ENCODE results near the gene PIEZO1. TPM values are rescaled to one million over a fixed set of nuclear protein-coding genes. Genes with fewer than 3 reads are reported as not detected.

Gene PIEZO1
- total and polyA plus RNA-seq, 2 experiments from 2014 or later = 30.4 to 70.1 TPM

GRCh38 chr16:88735121-88735520 lies 49.9 kb downstream of the PIEZO1 start:
- no peaks in the 10 kb centered on the region for H3K36me3 ChIP-seq (ENCODE audit: insufficient read depth)
- no peak for TF ChIP-seq NANOG (IDR thresholded peaks at IDR 0.05; ENCODE audit: borderline replicate concordance)
- TF ChIP-seq ZNF331 (CRISPR knock-in tag; IDR thresholded peaks at IDR 0.05; ENCODE audit: low read depth) = no peak
- no peak for TF ChIP-seq STAT1 (IDR thresholded peaks at IDR 0.05; ENCODE audit: unreplicated experiment)
- TF ChIP-seq, protein P1, sequence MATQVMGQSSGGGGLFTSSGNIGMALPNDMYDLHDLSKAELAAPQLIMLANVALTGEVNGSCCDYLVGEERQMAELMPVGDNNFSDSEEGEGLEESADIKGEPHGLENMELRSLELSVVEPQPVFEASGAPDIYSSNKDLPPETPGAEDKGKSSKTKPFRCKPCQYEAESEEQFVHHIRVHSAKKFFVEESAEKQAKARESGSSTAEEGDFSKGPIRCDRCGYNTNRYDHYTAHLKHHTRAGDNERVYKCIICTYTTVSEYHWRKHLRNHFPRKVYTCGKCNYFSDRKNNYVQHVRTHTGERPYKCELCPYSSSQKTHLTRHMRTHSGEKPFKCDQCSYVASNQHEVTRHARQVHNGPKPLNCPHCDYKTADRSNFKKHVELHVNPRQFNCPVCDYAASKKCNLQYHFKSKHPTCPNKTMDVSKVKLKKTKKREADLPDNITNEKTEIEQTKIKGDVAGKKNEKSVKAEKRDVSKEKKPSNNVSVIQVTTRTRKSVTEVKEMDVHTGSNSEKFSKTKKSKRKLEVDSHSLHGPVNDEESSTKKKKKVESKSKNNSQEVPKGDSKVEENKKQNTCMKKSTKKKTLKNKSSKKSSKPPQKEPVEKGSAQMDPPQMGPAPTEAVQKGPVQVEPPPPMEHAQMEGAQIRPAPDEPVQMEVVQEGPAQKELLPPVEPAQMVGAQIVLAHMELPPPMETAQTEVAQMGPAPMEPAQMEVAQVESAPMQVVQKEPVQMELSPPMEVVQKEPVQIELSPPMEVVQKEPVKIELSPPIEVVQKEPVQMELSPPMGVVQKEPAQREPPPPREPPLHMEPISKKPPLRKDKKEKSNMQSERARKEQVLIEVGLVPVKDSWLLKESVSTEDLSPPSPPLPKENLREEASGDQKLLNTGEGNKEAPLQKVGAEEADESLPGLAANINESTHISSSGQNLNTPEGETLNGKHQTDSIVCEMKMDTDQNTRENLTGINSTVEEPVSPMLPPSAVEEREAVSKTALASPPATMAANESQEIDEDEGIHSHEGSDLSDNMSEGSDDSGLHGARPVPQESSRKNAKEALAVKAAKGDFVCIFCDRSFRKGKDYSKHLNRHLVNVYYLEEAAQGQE (IDR thresholded peaks at IDR 0.05; ENCODE audit: unreplicated experiment) = no peak
- TF ChIP-seq JUNB (IDR thresholded peaks at IDR 0.05; ENCODE audit: unreplicated experiment) = no peak
- TF ChIP-seq ZNF114 (CRISPR knock-in tag; IDR thresholded peaks at IDR 0.05) = no peak
- TF ChIP-seq EZH2phosphoT487 (IDR thresholded peaks at IDR 0.05; ENCODE audit: unreplicated experiment) = no peak
- no peak for TF ChIP-seq POLR2AphosphoS5 (IDR thresholded peaks at IDR 0.05; ENCODE audit: low read depth)
- TF ChIP-seq, protein P2, sequence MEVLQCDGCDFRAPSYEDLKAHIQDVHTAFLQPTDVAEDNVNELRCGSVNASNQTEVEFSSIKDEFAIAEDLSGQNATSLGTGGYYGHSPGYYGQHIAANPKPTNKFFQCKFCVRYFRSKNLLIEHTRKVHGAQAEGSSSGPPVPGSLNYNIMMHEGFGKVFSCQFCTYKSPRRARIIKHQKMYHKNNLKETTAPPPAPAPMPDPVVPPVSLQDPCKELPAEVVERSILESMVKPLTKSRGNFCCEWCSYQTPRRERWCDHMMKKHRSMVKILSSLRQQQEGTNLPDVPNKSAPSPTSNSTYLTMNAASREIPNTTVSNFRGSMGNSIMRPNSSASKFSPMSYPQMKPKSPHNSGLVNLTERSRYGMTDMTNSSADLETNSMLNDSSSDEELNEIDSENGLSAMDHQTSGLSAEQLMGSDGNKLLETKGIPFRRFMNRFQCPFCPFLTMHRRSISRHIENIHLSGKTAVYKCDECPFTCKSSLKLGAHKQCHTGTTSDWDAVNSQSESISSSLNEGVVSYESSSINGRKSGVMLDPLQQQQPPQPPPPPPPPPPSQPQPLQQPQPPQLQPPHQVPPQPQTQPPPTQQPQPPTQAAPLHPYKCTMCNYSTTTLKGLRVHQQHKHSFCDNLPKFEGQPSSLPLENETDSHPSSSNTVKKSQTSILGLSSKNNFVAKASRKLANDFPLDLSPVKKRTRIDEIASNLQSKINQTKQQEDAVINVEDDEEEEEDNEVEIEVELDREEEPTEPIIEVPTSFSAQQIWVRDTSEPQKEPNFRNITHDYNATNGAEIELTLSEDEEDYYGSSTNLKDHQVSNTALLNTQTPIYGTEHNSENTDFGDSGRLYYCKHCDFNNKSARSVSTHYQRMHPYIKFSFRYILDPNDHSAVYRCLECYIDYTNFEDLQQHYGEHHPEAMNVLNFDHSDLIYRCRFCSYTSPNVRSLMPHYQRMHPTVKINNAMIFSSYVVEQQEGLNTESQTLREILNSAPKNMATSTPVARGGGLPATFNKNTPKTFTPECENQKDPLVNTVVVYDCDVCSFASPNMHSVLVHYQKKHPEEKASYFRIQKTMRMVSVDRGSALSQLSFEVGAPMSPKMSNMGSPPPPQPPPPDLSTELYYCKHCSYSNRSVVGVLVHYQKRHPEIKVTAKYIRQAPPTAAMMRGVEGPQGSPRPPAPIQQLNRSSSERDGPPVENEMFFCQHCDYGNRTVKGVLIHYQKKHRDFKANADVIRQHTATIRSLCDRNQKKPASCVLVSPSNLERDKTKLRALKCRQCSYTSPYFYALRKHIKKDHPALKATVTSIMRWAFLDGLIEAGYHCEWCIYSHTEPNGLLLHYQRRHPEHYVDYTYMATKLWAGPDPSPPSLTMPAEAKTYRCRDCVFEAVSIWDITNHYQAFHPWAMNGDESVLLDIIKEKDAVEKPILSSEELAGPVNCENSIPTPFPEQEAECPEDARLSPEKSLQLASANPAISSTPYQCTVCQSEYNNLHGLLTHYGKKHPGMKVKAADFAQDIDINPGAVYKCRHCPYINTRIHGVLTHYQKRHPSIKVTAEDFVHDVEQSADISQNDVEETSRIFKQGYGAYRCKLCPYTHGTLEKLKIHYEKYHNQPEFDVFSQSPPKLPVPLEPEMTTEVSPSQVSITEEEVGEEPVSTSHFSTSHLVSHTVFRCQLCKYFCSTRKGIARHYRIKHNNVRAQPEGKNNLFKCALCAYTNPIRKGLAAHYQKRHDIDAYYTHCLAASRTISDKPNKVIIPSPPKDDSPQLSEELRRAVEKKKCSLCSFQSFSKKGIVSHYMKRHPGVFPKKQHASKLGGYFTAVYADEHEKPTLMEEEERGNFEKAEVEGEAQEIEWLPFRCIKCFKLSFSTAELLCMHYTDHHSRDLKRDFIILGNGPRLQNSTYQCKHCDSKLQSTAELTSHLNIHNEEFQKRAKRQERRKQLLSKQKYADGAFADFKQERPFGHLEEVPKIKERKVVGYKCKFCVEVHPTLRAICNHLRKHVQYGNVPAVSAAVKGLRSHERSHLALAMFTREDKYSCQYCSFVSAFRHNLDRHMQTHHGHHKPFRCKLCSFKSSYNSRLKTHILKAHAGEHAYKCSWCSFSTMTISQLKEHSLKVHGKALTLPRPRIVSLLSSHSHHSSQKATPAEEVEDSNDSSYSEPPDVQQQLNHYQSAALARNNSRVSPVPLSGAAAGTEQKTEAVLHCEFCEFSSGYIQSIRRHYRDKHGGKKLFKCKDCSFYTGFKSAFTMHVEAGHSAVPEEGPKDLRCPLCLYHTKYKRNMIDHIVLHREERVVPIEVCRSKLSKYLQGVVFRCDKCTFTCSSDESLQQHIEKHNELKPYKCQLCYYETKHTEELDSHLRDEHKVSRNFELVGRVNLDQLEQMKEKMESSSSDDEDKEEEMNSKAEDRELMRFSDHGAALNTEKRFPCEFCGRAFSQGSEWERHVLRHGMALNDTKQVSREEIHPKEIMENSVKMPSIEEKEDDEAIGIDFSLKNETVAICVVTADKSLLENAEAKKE (CRISPR knock-in tag; IDR thresholded peaks at IDR 0.05) = no peak
- TF ChIP-seq CREB1 (CRISPR knock-in tag; IDR thresholded peaks at IDR 0.05; ENCODE audit: low read depth) = no peak
- TF ChIP-seq ETS1 (IDR thresholded peaks at IDR 0.05) = no peak
- no peak for TF ChIP-seq EZH2 (IDR thresholded peaks at IDR 0.05; ENCODE audit: low read depth, unreplicated experiment)
- H3K27ac ChIP-seq (ENCODE audit: low read depth) = no peak overlapping the region
- Mint-ChIP-seq H3K4me1 (no peaks in the 10 kb centered on the region), H3K27ac (no peak overlapping the region), H3K4me3 (no peak overlapping the region), H3K9me3 (no peaks in the 10 kb centered on the region), H3K36me3 (ENCODE audit: low read depth) (peaks cover 5% of the 10 kb centered on the region; the same call in 1 of the 3 replicates), H3K27me3 (ENCODE audit: insufficient read depth, low read depth, poor library complexity) (peaks cover 11% of the 10 kb centered on the region)
- no peak for ATAC-seq
- H3K4me1 ChIP-seq (ENCODE audit: insufficient read depth) = no peaks in the 10 kb centered on the region
- no peak overlapping the region for H3K4me2 ChIP-seq
- DNase-seq (ENCODE audit: low spot score) = no peak
- no peak overlapping the region for H2AFZ ChIP-seq
- no peaks in the 10 kb centered on the region for H4K20me1 ChIP-seq (replicated peaks; ENCODE audit: insufficient read depth)
- no peaks in the 10 kb centered on the region for H3K79me2 ChIP-seq (replicated peaks; ENCODE audit: insufficient read depth)
- H3K27me3 ChIP-seq (ENCODE audit: insufficient read depth) = no peaks in the 10 kb centered on the region
- no peaks in the 10 kb centered on the region for H3F3A ChIP-seq (replicated peaks; ENCODE audit: low read depth)
- H3K9me2 ChIP-seq (ENCODE audit: insufficient read depth) = no peaks in the 10 kb centered on the region
- H3K4me3 ChIP-seq = no peak overlapping the region

All from GM23338 (cell line).